ENCODE results near the gene PCDHGB1. TPM values are rescaled to one million over a fixed set of nuclear protein-coding genes. Genes with fewer than 3 reads are reported as not detected.
"Not testable (repeated sequence)": the region's sequence is repeated elsewhere in the genome, so short reads cannot be mapped to it uniquely, and the experiment has no call there.

The PCDHGB1 gene
- total RNA-seq (2014; rRNA removed; shearing (Covaris generic)): 1.4 and 1.5 TPM in 2 replicates

GRCh38 chr5:141349917-141350619, at the start of gene PCDHGB1:
PCDHGB1 (plus strand) TSS chr5:141350099; CDS start chr5:141350261, 162 bp downstream.
- peak; percentile 73 for DNase-seq (ENCODE audit: low read depth)

- no peak for DNase-seq (ENCODE audit: low read depth)
Measured at GRCh38 chr5:141303756-141304155, 46.1 kb upstream of the PCDHGB1 start, which contains the start of gene SLC25A2. SLC25A2 (minus strand) TSS chr5:141304049; CDS start chr5:141303865, 184 bp downstream.

- DNase-seq (ENCODE audit: low read depth): no peak
Measured at GRCh38 chr5:141306630-141307029, 43.3 kb upstream of the PCDHGB1 start.

GRCh38 chr5:141313711-141314110, 36.2 kb upstream of the PCDHGB1 start:
- DNase-seq (ENCODE audit: low read depth): no peak

- not testable (repeated sequence) for DNase-seq (ENCODE audit: low read depth)
Measured at GRCh38 chr5:141316963-141317362, 32.9 kb upstream of the PCDHGB1 start.

GRCh38 chr5:141319202-141319601, 30.7 kb upstream of the PCDHGB1 start:
- DNase-seq (ENCODE audit: low read depth): no peak

- DNase-seq (ENCODE audit: low read depth): no peak
Measured at GRCh38 chr5:141319699-141320098, 30.2 kb upstream of the PCDHGB1 start.

GRCh38 chr5:141320225-141321169, 29.4 kb upstream of the PCDHGB1 start, which contains the start of gene TAF7:
TAF7 (minus strand) TSS chr5:141320784; CDS start chr5:141320044, 740 bp downstream.
- peak; percentile 96 for DNase-seq (ENCODE audit: low read depth)

GRCh38 chr5:141322261-141322660, 27.6 kb upstream of the PCDHGB1 start:
- no peak for DNase-seq (ENCODE audit: low read depth)

- peak; percentile 78 for DNase-seq (ENCODE audit: low read depth)
Measured at GRCh38 chr5:141326088-141326854, 23.6 kb upstream of the PCDHGB1 start.

GRCh38 chr5:141328231-141328630, 21.7 kb upstream of the PCDHGB1 start:
- DNase-seq (ENCODE audit: low read depth): no peak

- no peak for DNase-seq (ENCODE audit: low read depth)
Measured at GRCh38 chr5:141330299-141331080, 19.4 kb upstream of the PCDHGB1 start, which contains the start of gene PCDHGA1. PCDHGA1 (plus strand) TSS chr5:141330514.

- DNase-seq (ENCODE audit: low read depth): not testable (repeated sequence)
Measured at GRCh38 chr5:141332571-141332970, 17.3 kb upstream of the PCDHGB1 start.

GRCh38 chr5:141338538-141339306, 11.2 kb upstream of the PCDHGB1 start, which contains the start of gene PCDHGA2:
PCDHGA2 (plus strand) TSS chr5:141338760.
- peak; percentile 35 for DNase-seq (ENCODE audit: low read depth)

- DNase-seq (ENCODE audit: low read depth): not testable (repeated sequence)
Measured at GRCh38 chr5:141340781-141341354, 9.0 kb upstream of the PCDHGB1 start.

GRCh38 chr5:141342773-141343172, 7.1 kb upstream of the PCDHGB1 start:
- no peak for DNase-seq (ENCODE audit: low read depth)

GRCh38 chr5:141343242-141343952, 6.5 kb upstream of the PCDHGB1 start, which contains the start of gene PCDHGA3:
PCDHGA3 (plus strand) TSS chr5:141343829; CDS start chr5:141344034, 205 bp downstream.
- DNase-seq (ENCODE audit: low read depth): peak; percentile 46

GRCh38 chr5:141343953-141344463, 5.9 kb upstream of the PCDHGB1 start:
- no peak for DNase-seq (ENCODE audit: low read depth)
